CD14-positive monocyte (primary cell): Measurements from ENCODE around the gene DOHH. TPM values are rescaled to one million over a fixed set of nuclear protein-coding genes. Genes with fewer than 3 reads are reported as not detected.

ENCODE experiments used
- DNase-seq, 3 donors: peaks; one replicate each; pipeline ENCODE4 v3.0.0-alpha.2; 2011 to 2022
- H2AFZ ChIP-seq: 2 replicates; pipeline ENCODE4 v1.6.0; 2012; ENCODE audit warnings: mild to moderate bottlenecking, low read depth, low read length, inconsistent platforms; ENCODE audit not compliant: insufficient read depth, poor library complexity, severe bottlenecking
- H3K27ac ChIP-seq, 2 donors: 1 replicate in 1 of 2; 2 replicates in 1 of 2; pipeline ENCODE4 v1.5.1; 2012 to 2013; ENCODE audit warnings: low read length in 2 of 2, control low read depth in 1 of 2, inconsistent platforms in 1 of 2, low read depth in 1 of 2, mild to moderate bottlenecking in 1 of 2
- H3K27me3 ChIP-seq, 2 donors: one replicate each; pipeline versions ENCODE4 v1.6.0 to v1.6.1; 2011 to 2013; ENCODE audit warnings: low read length in 2 of 2; ENCODE audit not compliant: control insufficient read depth in 2 of 2, insufficient read depth in 2 of 2
- H3K36me3 ChIP-seq, 2 donors: replicated peaks in 1 of 2; 1 replicate in 1 of 2; 2 replicates in 1 of 2; pipeline versions ENCODE4 v1.5.1 to v1.6.1; 2012 to 2013; ENCODE audit warnings: low read length in 2 of 2, control low read depth in 1 of 2, inconsistent platforms in 1 of 2, mild to moderate bottlenecking in 1 of 2; ENCODE audit not compliant: insufficient read depth in 2 of 2, control insufficient read depth in 1 of 2
- H3K4me1 ChIP-seq, 2 donors: 1 replicate in 1 of 2; 2 replicates in 1 of 2; pipeline versions ENCODE4 v1.5.1 to v1.6.1; 2012 to 2013; ENCODE audit warnings: low read length in 2 of 2, control low read depth in 1 of 2, inconsistent platforms in 1 of 2, mild to moderate bottlenecking in 1 of 2, moderate library complexity in 1 of 2; ENCODE audit not compliant: insufficient read depth in 2 of 2, control insufficient read depth in 1 of 2
- H3K4me2 ChIP-seq: replicated peaks from 2 replicates; pipeline ENCODE3; 2012; ENCODE audit warnings: low read length, moderate library complexity, mild to moderate bottlenecking; ENCODE audit not compliant: poor library complexity, severe bottlenecking; ENCODE audit errors: extremely low read depth
- H3K4me3 ChIP-seq, 3 experiments: fragments of 200-600 bp in 1 of 3; sonication (generic) in 1 of 3; replicated peaks in 1 of 3; 1 replicate in 2 of 3; 2 replicates in 1 of 3; pipeline ENCODE4 v1.5.1; 2011 to 2013; ENCODE audit warnings: low read length in 3 of 3, mild to moderate bottlenecking in 3 of 3, control low read depth in 2 of 3, low read depth in 2 of 3, inconsistent platforms in 1 of 3, moderate library complexity in 1 of 3
- H3K79me2 ChIP-seq: 2 replicates; pipeline ENCODE4 v1.6.0; 2012; ENCODE audit warnings: mild to moderate bottlenecking, control low read depth, inconsistent platforms, low read length, moderate library complexity; ENCODE audit not compliant: insufficient read depth
- H3K9ac ChIP-seq: 2 replicates; pipeline ENCODE4 v1.6.0; 2017; ENCODE audit warnings: low read length, mild to moderate bottlenecking; ENCODE audit not compliant: insufficient read depth, poor library complexity, severe bottlenecking
- H3K9me3 ChIP-seq, 2 donors: replicated peaks in 1 of 2; 1 replicate in 1 of 2; 2 replicates in 1 of 2; pipeline versions ENCODE4 v1.5.1 to v1.6.1; 2012 to 2013; ENCODE audit warnings: low read length in 2 of 2, control low read depth in 1 of 2; ENCODE audit not compliant: control insufficient read depth in 1 of 2, insufficient read depth in 1 of 2
- H4K20me1 ChIP-seq: 2 replicates; pipeline ENCODE4 v1.6.0; 2012; ENCODE audit warnings: mild to moderate bottlenecking, low read length, control low read depth, moderate library complexity; ENCODE audit not compliant: insufficient read depth
- H3K27ac Mint-ChIP-seq, 7 donors: one replicate each; pipeline ENCODE4 v1.8.0; 2020; ENCODE audit warnings: mild to moderate bottlenecking in 7 of 7, mixed read lengths in 7 of 7, moderate library complexity in 6 of 7, inconsistent platforms in 2 of 7
- H3K27me3 Mint-ChIP-seq, 3 donors: one replicate each; pipeline ENCODE4 v1.8.0; 2021 to 2022; ENCODE audit warnings: low read depth in 3 of 3, mild to moderate bottlenecking in 3 of 3, mixed read lengths in 3 of 3, moderate library complexity in 3 of 3, inconsistent platforms in 1 of 3
- H3K36me3 Mint-ChIP-seq, 2 donors: one replicate each; pipeline ENCODE4 v1.8.0; 2020; ENCODE audit warnings: mixed read lengths in 2 of 2, inconsistent platforms in 1 of 2, mild to moderate bottlenecking in 1 of 2
- H3K4me1 Mint-ChIP-seq: one replicate; pipeline ENCODE4 v1.8.0; 2020; ENCODE audit warnings: mild to moderate bottlenecking, mixed read lengths
- H3K4me3 Mint-ChIP-seq, 2 donors: one replicate each; pipeline ENCODE4 v1.8.0; 2020; ENCODE audit warnings: mild to moderate bottlenecking in 2 of 2, mixed read lengths in 2 of 2, moderate library complexity in 1 of 2
- H3K9me3 Mint-ChIP-seq, 7 donors: one replicate each; pipeline ENCODE4 v1.8.0; 2020 to 2022; ENCODE audit warnings: mixed read lengths in 7 of 7, mild to moderate bottlenecking in 6 of 7, moderate library complexity in 6 of 7, inconsistent platforms in 2 of 7
- CTCF ChIP-seq: fragments of 200-600 bp; IDR thresholded peaks from one replicate; pipeline ENCODE4 v1.8.0; 2022; ENCODE audit warnings: antibody characterized with exemption, mild to moderate bottlenecking
- WGBS: methylation state at CpG from one replicate; pipeline ENCODE4 v1.1.5; 2013; ENCODE audit warnings: missing lambda C conversion rate; ENCODE audit not compliant: insufficient coverage; 5-methylcytosine and 5-hydroxymethylcytosine counted together
- intact Hi-C, 2 donors: fragments of 100-400 bp; cut with micrococcal nuclease; formaldehyde crosslinking; loops; one replicate each; pipeline versions ENCODE4 v1.15.0 to v1.15.1; 2023
- polyA plus RNA-seq, 3 donors: library from polyadenylated mRNA; depleted of rRNA in 1 of 3; unstranded in 2 of 3; stranded (reverse) in 1 of 3; fragments of 300-500 nt in 2 of 3; fragments of >200 nt in 1 of 3; fragmentation: Illumina TruSeq in 2 of 3; gene quantifications; 1 replicate in 2 of 3; 2 replicates in 1 of 3; pipeline ENCODE4 v1.2.3, GENCODE V29; 2012 to 2021

Gene DOHH
- polyA plus RNA-seq, 3 donors, result 3.7 to 4.2 (median 4.1) TPM

DNA sequence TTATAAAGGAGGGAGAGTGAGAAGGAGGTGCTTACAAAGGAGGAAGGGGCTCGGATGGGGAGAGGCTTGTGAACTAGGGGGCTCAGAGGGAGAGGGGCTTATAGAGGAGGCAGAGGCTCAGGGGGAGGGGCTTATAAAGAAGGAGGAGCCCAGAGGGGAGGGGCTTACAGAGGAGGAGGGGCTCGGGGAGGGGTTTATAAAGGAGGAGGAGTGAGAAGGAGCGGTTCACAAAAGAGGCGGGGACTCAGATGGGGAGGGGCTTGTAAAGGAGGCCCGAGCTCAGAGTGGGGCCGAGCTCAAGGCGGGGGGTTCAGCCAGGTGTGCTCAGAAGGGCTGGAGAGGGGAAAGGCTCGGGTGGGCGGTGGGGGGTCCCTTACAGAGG, 20.6 kb downstream of the DOHH start:
- H3K36me3 Mint-ChIP-seq, result no peaks in the 10 kb centered on the region
- intact Hi-C loops, result no loop called here
- Histone ChIP-seq H3K79me2 (no peaks in the 10 kb centered on the region), H3K9me3 (no peaks in the 10 kb centered on the region), H4K20me1 (no peaks in the 10 kb centered on the region), H3K36me3 (no peaks in the 10 kb centered on the region), H3K4me1 (peaks cover 9 to 18% of the 10 kb centered on the region in 2 donors), H3K4me2 (no peak overlapping the region), H3K4me3 (no peak overlapping the region), H2AFZ (no peak overlapping the region), H3K27me3 (no peaks in the 10 kb centered on the region), H3K27ac (no peak overlapping the region), H3K9ac (no peak overlapping the region)
- WGBS, result 36% methylated on average over 7 of the region's 9 CpGs
- H3K4me3 Mint-ChIP-seq, result no peak overlapping the region
- peaks cover 15% of the 10 kb centered on the region for H3K4me1 Mint-ChIP-seq
- peaks cover 2 to 17% (median 14%) of the 10 kb centered on the region in 3 donors for H3K27me3 Mint-ChIP-seq
- peak overlapping the region in 2 of 7 donors; percentile 13 to 66 for H3K27ac Mint-ChIP-seq
- H3K9me3 Mint-ChIP-seq, result peaks cover 0 to 6% (median 0%) of the 10 kb centered on the region in 7 donors
- TF ChIP-seq CTCF, result no peak
- no peak for DNase-seq

DNA sequence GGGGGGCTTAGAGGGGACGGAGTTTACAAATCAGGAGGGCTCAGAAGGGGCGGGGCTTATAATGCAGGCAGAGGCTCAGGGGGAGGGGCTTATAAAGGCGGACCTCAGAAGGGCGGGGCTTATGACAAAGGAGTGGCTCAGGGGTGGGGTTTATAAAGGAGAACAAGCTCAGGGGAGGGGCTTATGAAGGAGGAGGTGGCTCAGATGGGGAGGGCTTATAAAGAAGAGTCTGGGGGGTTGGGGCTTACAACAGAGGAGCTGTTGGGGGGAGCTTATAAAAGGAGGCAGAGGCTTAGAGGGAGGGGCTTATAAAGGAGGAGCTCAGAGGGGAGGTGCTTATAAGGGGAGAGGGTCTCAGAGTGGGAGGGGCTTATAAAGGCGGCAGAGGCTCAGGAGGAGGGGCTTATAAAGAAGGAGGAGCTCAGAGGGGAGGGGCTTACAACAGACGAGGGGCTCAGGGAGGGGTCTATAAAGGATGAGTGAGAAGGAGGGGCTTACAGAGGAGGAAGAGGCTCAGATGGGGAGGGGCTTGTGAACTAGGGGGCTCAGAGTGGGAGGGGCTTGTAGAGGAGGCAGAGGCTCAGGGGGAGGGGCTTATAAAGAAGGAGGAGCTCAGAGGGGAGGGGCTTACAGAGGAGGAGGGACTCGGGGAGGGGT, 21.2 kb downstream of the DOHH start:
- 7% methylated on average over 6 of the region's 7 CpGs for WGBS
- Histone ChIP-seq H3K9ac (no peak overlapping the region), H2AFZ (peak overlapping the region; percentile 62), H3K4me2 (peak overlapping the region; percentile 57), H4K20me1 (no peaks in the 10 kb centered on the region), H3K4me3 (peak overlapping the region in 1 of 3 experiments; percentile 56), H3K27me3 (no peaks in the 10 kb centered on the region), H3K27ac (no peak overlapping the region), H3K4me1 (peaks cover 9 to 18% of the 10 kb centered on the region in 2 donors), H3K9me3 (no peaks in the 10 kb centered on the region), H3K36me3 (no peaks in the 10 kb centered on the region), H3K79me2 (no peaks in the 10 kb centered on the region)
- H3K4me3 Mint-ChIP-seq, result no peak overlapping the region
- H3K27me3 Mint-ChIP-seq, result peaks cover 2 to 15% (median 14%) of the 10 kb centered on the region in 3 donors
- H3K36me3 Mint-ChIP-seq, result no peaks in the 10 kb centered on the region
- H3K9me3 Mint-ChIP-seq, result peaks cover 0 to 6% (median 0%) of the 10 kb centered on the region in 7 donors
- peak; percentile 54 to 65 (median 57) for DNase-seq
- H3K4me1 Mint-ChIP-seq, result peaks cover 15% of the 10 kb centered on the region
- TF ChIP-seq CTCF, result no peak
- H3K27ac Mint-ChIP-seq, result peak overlapping the region in 3 of 7 donors; percentile 13 to 66 (median 31)
- intact Hi-C loops, result no loop called here
